CD4-positive, alpha-beta T cell treated with Interleukin-6 for 4 hours (primary cell): ENCODE measurements around the gene EXT2.

Experiments used
- DNase-seq: peaks from one replicate; pipeline ENCODE4 v3.0.0-alpha.2; 2020; ENCODE audit warnings: mixed read lengths

Gene EXT2

GRCh38 chr11:44136176-44136945 lies 40.9 kb downstream of the EXT2 start:
- DNase-seq, result no peak

DNA sequence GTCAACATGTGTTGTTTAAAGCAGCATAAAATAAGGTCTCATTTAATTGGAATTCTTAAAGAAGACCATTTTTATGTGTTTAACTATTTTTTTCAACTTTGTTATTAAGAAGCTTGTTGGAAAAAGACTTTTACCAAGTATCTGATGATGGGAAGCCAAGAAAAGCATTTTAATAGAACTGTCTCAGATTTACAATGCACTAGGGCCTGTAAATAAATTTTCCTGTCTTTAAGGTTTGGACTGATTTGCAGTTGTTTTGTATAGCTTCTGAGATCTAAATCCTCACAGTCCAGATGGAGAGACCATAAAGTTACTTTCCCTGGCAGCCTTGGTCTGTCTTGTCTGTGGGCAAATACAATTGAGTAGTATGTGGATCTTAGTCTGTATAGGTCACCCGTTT lies 41.6 kb downstream of the EXT2 start:
- DNase-seq, result no peak

DNA sequence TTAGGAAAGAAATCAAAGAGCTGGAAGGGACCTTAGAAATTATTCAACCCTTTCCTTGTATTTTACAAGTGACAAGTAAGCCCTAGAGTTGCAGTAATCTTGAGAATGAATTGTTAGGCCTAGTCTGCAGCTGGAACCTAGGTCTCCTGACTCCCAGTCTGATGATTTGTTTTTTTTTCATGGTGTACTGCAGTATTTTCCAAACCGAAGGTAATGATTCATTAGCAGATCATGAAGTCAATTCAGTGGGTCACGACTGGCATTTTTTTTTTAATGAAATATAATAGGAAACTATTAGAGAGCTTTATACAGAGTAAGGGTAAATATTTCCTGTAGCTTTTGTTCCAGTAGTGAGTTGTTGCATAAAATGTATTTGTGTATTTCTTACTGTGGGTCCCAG lies 42.8 kb downstream of the EXT2 start:
- DNase-seq, result no peak

DNA sequence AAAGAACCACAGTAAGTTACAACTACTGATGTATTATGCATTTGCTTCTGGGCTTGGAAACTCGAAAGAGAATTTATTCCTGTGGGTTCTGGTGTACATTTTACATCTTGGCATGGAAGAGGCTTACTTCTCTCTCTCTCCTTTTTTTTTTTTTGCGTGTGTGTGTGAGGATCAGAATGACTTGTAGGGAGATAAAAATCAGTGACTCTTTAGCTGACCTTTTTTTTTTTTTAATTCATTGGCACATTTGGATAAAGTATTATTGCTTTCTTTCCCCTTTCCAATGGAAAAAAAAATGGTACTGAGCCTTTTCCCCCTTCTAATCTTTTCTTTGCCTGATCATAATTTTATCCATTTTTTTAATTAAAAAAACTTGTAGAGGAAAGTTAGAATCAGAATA lies 43.5 kb downstream of the EXT2 start:
- DNase-seq, result no peak

DNA sequence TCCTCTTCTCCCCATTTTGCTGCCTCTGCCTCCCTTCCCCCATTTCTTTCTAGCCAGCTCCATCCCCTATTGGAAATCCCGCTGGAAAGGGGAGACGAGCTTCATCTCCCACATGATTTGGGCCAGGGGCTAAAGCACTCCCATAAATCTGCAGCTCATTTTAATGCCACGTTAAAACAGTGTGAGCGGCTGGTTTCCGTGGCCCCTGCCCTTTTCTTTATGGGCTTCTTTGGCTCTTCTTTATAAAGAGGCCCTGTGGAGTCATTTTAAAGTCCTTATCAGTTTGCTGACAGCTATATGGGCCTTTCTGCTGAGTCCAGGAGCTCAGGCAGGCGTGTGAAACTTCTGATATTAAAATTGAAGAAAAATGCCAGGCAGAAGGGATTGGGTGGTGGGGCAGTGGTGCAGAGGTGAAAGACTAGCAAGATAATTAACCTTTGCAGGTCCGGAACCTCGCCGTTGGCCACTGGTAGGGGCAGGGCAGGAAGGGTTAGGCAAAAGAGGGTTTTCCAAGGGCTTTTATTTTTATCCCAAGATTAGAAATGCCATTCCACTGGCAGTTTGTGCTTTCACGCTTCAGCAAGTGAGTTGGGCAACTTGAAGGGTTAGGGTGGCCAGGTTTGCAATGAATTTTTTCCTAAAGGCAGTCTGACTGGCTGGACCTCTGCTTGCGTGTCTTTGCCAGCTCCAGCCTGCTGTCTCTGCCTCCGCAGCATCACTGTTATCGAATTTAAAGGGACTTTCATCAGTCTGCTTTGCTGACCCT lies 44.3 kb downstream of the EXT2 start:
- no peak for DNase-seq

- no peak for DNase-seq
Observed at GRCh38 chr11:44140372-44140771, 44.9 kb downstream of the EXT2 start.

DNA sequence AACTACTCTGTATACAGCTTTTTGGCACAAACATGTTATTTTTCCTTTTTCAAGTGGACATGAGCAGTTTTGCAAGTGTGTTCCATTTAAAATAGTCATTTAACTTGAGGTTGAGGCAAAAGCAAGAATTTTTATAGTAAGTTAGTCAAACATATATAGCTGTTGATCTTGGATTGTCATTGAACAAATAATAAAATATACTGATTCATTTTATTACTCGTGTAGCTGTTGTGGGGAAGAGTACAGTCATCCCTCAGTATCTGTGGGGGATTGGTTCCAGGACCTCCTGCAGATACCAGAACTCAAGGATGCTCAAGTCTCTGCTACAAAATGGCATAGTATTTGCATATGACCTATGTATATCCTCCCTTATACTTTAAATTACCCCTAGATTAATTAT lies 45.3 kb downstream of the EXT2 start:
- no peak for DNase-seq

- DNase-seq, result no peak
Observed at GRCh38 chr11:44143987-44144909, 48.8 kb downstream of the EXT2 start.

DNA sequence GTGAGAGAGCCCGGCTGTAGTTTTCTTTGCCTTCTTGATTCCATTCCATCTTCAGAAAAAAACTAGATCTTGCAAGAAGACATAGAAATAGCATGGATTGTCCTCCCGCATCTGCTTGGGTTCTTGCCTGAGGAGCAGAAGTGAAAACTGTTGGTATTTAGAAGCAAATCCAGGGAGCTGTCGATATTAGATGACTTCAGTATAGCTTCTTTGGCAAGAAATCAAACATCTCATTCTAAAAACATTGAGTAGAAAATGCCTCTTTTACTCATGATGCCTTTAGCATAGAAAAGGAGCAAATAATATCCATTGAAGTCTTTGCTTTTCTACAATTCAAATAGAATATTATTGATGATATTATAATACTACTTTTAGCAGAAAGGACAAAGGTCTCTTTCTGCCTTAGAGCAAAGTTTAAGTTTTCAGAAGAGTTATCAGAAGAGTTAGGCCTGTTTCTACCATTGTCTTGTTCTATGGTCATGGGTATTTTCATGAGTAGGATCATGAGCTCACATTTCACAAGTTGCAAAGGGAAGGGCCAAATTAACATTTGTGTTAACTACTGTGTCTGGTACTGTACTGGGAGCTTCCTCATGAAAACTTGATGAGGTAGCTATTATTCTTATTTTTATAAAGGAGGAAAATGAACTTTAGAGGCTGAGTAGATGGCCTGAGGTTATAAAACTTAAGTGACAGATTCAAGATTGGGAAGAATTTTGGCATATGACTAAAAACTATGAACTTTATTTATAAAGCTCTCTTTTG lies 49.7 kb downstream of the EXT2 start:
- no peak for DNase-seq

- no peak for DNase-seq
Observed at GRCh38 chr11:44146931-44147330, 51.5 kb downstream of the EXT2 start.

- no peak for DNase-seq
Observed at GRCh38 chr11:44147751-44148150, 52.3 kb downstream of the EXT2 start.

- no peak for DNase-seq
Observed at GRCh38 chr11:44149651-44150050, 54.2 kb downstream of the EXT2 start.

DNA sequence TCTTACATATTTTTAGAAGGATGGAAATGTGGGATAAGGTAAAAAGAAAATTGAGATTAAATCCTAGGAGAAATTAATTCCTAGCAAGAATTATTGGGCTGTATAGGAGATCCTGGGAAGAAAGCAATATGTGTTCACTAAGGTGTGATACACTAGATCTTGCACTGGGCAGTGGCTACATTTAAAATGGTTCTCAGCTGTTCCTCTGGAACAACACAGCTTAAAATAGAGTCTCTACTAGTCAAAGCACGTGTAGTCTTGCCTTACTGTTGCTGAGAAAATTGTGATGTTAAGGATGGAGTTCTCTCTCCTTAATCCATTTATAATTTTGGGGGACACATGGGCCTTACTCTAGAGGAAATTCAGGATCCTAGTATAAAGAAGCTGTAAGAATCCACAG lies 54.9 kb downstream of the EXT2 start:
- no peak for DNase-seq

- DNase-seq, result no peak
Observed at GRCh38 chr11:44157019-44157418, 61.5 kb downstream of the EXT2 start.

DNA sequence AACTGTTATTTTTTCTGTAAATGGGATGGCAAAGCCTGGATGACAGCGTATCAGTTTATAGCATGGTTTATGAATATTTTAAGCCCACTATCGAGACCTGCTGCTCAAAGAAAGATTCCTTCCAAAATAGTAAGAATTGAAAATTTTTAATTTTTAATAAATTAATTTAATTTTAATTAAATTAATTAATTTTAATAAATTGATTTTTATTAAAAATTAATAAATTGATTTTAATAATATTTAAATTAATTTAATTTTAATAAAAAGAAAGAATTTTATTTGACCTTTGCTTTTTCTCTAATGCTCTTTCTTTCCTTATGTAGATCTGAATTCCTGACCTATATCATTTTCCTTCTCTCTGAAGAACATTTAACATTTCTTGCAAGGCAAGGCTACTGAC lies 62.9 kb downstream of the EXT2 start:
- no peak for DNase-seq

DNA sequence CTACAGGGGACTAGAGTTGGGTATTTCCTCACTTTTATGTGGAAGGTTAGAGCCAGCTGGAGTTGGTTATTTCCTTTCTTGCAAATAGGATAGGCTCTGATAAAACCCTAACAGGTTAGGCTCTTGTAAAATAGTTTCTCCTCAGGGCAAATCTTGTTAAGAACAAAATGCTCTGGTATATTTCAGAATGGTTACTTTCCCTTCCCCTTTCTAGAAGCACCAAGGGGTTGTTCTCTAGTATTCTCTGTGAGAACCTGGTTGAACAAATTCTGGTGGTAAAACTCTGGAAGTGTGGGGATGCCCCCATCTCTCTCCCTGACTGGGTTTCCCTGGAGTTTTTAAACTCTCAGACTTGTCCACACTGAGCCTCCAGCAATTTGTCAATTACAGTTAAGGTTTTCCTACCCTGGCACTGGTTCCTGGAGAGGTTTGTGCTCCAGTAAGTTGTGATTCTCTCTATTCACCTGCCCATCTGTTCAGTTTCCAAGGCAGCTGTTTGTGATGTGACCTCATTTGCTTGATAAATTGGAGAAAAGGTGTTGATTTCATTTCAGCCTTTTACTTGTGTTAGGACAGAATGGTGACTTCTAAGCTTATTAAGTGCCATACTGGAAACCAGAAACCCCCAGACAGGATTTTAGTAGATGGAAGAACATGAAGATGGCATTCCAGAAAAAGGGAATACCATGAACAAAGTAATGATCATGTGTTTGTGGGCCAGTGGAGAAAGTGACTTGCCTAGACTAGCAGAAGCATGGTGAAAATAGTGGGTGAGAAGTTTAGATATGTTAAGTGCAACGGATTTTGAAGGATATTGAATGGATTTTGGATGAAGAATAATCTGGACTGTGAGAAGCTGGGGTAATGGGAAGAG lies 64.6 kb downstream of the EXT2 start:
- no peak for DNase-seq

DNA sequence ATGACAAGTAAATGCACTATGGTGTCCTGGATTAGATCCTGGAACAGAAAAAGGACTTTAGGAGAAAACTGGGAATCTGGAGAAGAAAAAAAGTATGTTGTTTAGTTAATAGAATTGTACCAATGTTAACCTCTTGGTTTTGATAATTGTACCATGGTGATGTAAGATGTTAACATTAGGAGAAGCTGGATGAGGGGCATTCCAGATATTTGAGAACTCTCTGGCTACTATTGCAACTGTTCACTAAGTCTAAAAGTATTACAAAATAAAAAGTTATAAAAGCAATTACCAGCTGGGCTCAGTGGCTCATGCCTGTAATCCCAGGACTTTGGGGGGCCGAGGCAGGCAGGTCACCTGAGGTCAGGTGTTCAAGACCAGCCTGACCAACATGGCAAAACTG lies 66.5 kb downstream of the EXT2 start:
- DNase-seq, result no peak

- no peak for DNase-seq
Observed at GRCh38 chr11:44162662-44163061, 67.2 kb downstream of the EXT2 start.

GRCh38 chr11:44165432-44165831 lies 70.0 kb downstream of the EXT2 start:
- DNase-seq, result no peak

DNA sequence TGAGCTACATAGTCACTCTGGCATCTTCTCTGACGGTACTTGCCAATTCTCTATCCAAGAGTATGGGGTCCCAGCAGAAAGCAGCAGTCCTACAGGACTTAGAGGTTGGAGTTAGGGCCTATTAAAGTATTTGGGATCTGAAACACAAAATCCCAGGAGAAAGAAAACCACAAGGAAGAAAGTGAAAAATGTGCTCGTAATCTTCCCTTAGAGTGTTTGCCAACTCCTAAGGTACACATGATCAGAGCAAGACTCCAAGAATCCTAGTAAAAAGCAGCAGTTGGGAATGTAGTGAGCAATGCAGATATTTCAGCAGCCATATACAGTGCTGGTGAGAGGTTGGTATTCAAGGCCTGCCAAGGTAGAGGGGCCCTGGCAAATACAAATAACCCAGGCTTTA lies 71.6 kb downstream of the EXT2 start:
- DNase-seq, result no peak

GRCh38 chr11:44171518-44171917 lies 76.0 kb downstream of the EXT2 start:
- no peak for DNase-seq

GRCh38 chr11:44172966-44173365 lies 77.5 kb downstream of the EXT2 start:
- no peak for DNase-seq
